IPS DF 4.7 (cell line): ENCODE data around the gene EVL.

Experiments used
- DNase-seq: peaks from one replicate; pipeline ENCODE4 v3.0.0-alpha.2; 2013; ENCODE audit warnings: low spot score; ENCODE audit errors: extremely low read depth

Gene EVL

DNA sequence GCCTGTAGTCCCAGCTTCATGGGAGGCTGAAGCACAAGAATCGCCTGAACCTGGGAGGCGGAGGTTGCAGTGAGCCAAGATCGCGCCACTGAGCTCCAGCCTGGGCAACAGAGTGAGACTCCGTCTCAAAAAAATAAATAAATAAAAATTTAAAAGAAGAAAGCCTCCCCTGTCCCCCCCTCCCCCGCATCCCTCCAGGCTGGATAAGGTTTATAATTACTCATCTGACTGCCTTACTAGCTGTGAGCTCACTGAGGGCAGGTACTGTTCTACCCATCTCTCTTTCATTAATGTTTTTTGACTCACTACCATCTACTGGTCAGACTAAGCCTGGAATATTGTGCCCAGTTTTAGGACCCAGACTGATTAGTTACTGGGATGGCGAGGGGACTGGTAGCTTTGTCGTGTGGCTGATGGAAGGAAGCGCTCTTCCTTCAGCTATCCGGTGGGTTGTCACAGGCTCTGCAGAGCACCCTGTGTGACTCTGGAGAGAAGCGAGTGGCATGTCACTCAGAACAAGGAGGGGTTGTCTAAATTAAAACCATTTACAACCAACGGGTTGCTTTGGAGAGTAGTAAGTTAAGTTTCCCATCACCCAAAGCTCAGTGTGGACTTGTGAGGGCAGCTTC, 16.9 kb downstream of the EVL start:
- no peak for DNase-seq

DNA sequence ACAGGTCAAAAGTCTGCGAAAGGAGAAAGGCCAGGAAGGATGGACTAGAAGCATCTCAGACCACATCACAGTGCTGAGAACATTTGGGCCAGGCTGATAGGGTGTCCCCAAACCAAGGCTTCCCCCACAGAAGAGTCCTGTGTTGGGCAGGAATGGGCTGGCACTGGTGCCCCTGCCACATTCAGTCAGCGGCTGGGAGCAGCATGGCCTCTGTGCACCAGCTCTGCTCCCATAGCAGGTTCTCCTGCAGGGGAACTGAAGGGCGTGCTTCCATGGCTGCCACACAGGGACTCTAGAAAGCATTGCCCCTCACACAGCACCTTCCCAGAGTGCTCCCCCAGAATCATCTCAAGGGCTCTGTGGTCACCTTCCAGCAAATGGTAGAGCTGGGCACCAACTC, 17.5 kb downstream of the EVL start:
- no peak for DNase-seq

DNA sequence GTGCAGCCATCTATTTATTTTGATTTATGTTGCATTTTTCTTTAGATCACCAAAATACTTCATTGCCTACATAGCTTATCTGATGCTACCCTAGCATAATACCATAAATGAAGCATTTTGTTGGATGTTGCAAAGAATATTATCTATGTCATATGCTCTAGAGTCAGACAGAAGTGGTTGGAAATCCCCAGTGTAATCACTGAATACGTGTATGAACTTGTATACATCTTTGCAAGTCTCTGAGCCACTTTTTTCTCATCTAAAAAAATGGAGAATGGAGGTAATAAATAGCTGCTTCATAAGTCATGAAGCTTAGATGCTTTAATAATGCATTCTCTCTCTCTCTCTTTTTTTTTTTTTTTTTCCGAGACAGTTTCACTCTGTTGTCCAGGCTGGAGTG, 18.5 kb downstream of the EVL start:
- DNase-seq: no peak

DNA sequence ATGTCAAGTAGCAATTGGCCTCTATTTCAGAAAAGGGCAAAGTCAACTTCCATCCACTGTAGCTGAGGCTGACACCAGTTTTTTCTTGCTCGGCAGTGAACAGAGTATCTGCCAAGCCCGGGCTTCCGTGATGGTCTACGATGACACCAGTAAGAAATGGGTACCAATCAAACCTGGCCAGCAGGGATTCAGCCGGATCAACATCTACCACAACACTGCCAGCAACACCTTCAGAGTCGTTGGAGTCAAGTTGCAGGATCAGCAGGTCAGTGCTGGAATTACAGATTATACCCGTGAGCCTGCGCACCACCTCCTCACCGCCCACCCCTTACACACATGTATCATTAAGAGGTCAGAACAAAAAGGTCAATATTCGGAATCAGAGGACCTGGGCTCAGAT, 19.4 kb downstream of the EVL start:
- DNase-seq: no peak

DNA sequence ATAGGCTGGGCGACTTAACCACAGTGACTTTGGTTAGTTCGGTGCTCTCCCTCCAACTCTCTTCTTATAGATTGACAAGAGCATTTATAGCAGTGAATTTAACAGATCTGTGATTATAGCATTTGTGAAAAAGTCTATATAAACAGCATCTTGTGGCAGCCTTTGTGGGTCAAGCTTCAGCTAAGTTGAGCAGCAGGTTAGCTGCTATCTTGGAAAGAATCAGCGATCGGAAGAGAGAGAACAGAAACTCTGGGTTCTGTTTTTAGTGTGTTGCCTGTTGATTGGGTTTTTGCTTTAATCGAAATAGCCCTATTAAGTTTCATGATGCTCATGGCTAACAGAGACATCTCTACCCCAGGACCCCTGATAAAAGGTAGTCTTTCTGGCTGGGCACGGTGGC, 20.2 kb downstream of the EVL start:
- no peak for DNase-seq

- no peak for DNase-seq
Measured at GRCh38 chr14:100086361-100086760, 21.1 kb downstream of the EVL start.

DNA sequence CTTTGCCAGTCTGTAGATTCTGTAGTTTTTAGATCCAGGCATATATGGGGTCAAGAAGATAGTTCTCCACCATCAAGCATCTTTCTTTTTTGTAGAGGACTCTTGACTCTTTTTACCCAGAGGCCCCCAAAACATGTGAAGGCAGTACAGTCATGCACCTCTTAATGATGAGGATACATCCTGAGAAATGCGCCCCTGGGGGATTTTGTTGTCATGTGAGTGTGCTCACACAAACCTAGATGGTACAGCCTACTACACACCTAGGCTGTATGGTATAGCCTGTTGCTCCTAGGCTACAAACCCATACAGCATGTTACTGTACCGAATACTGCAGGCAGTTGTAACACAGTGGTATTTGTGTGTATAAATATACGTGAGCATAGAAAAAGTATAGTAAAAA, 23.0 kb downstream of the EVL start:
- no peak for DNase-seq

- DNase-seq: no peak
Measured at GRCh38 chr14:100091386-100091785, 26.2 kb downstream of the EVL start.

- DNase-seq: no peak
Measured at GRCh38 chr14:100092832-100093231, 27.6 kb downstream of the EVL start.

DNA sequence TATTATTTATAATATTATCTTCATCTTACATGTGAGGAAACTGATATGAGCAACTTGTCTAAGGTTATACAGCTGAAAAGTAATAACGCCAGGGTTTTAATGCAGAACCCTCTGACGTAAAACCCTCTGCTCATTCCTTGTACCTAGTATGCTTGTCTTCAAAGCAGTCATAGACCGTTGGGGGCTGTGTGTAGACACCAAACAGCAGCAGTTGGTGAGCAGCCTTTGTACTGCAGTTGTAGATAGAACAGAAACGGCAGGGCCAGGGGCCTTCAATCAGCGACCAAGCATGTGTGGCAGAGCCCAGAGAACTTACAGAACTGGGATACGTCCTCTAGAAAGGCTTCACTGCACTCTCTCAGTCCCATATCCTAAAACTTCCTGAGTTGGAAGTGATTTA, 28.1 kb downstream of the EVL start:
- DNase-seq: no peak

- no peak for DNase-seq
Measured at GRCh38 chr14:100096656-100097055, 31.4 kb downstream of the EVL start.

- DNase-seq: no peak
Measured at GRCh38 chr14:100098171-100098570, 32.9 kb downstream of the EVL start.

DNA sequence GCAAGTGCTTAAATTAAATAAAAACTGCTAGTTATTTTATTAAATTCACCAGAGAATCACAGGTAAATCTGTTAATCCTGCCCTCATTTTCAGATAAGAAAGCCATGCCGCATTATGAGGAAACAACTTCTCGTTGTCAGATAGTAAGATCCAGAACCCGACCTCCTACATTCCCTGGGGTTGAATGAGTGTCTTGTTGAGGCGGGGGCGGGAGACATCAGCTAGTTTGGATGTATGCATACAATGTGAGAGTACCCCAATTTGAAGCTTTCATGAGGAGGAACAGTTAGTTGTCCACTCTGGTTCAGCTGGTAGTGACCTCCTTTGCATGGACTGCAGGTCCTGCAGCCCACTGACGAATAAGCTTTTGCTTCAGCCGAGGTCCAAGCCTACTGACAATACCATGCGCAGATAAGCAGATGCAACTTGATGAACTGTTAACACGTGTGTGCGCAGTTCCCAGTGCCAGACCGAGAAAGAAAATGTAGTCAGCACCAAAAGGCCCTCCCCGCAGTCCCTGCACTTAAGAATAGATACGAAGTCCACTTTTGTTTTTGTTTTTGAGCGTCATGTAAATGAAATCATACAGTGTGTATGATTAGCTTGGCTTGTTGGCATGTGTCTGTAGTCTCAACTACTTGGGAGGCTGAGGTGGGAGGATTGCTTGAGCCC, 34.9 kb downstream of the EVL start:
- DNase-seq: no peak

DNA sequence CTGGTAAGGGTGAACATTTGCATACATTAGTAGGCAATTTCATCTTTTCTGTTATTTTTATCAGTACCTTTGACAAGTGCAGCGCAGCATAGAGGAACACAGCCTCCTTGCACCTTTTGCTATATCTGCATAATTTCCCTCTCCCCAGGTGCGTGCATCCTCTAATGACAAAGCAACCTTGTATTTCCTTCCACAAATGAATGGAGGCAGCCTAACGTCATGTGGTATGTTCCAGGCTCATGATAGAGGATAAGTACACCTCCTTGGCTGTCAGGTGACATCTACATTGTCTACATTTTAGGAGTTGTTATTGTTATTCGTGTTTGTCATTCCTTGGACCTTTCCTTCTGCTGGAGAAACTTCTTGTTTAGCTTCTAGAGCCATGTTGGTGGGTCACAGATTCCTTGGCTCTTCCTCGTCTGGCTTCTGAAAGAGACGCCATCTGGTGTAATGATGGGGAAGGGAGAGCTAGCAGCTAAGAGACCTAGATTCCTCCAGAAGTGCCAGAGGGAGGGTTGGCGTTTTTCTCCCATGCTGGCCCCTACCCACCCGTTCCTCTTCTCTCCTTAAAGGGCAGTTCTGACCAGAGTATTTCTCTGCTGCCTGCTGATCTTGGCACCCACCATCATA, 37.0 kb downstream of the EVL start:
- no peak for DNase-seq

- no peak for DNase-seq
Measured at GRCh38 chr14:100103250-100104005, 38.2 kb downstream of the EVL start.

DNA sequence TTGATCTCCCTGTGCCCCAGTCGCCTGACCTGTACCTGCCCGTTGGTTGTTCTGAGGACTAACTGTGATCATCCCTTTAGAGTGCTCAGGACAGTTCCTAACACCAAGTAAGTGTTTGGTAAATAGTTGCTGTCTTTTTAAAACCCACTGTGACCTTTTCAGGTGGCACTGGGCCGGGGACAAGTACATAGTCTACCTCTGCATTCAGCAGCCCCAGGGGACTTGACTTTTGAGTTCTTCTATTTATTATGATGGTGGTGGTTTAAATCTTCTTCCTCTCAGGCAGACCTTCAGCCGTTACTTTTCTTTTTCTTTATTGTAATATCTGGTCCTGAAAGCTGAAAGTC, 38.8 kb downstream of the EVL start:
- DNase-seq: no peak

GRCh38 chr14:100104523-100105300, 39.5 kb downstream of the EVL start:
- DNase-seq: no peak

DNA sequence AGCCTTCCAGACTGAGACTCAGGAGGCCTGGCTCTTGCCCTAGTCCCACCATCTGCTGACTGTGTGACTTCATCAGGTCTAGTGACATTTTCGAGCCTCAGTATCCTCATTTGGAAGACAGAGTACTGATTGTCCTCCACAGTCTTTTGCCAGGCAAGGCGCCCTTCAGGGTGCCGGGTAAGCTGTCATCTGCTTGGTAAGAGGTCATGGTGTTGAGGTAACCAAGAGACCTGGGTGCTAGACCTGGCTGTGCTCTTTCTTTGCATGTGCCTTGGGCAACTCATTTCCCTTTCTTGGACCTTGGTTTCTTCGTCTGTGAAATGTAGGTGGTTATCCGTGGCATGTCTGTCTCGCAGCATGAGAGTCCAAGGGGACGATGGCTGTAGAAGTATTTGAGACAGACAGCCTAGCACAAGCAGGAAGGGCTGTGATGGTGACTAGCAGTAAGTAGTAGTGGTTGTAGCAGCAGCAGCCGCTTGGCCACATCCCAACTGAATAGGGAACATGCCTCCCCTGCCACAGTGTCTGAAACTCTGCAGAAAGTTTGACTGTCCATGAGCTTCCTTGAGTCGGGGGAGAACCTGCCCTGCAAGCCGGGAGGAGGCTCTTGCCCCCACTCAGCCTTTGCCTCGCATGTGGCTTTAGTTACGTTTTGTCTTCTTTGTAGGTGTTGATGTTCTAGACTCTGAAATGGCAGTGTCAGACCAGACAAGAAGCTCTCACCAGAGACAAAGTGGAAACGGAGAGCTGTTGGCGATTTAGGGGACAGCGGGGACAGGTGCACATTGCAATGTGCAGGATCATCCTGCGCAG, 40.3 kb downstream of the EVL start:
- DNase-seq: no peak

- no peak for DNase-seq
Measured at GRCh38 chr14:100106250-100107112, 41.3 kb downstream of the EVL start.

- no peak for DNase-seq
Measured at GRCh38 chr14:100107236-100107635, 42.0 kb downstream of the EVL start.
